Measurements from ENCODE around the gene FYB1.
A peak's percentile ranks its signal among the peaks of the same experiment; 100 is the strongest.
"Not testable (repeated sequence)": the region's sequence is repeated elsewhere in the genome, so short reads cannot be mapped to it uniquely, and the experiment has no call there.

The FYB1 gene

GRCh38 chr5:39186722-39187539 is 32.4 kb downstream of the FYB1 start:
- no peak for DNase-seq

GRCh38 chr5:39186289-39186688 is 33.1 kb downstream of the FYB1 start:
- no peak for DNase-seq

GRCh38 chr5:39185761-39186160 is 33.6 kb downstream of the FYB1 start:
- no peak for DNase-seq

GRCh38 chr5:39179561-39179960 is 39.8 kb downstream of the FYB1 start:
- not testable (repeated sequence) for DNase-seq

- no peak for DNase-seq
Observed at GRCh38 chr5:39178861-39179260, 40.5 kb downstream of the FYB1 start.

- DNase-seq: peak; percentile 83
Observed at GRCh38 chr5:39178171-39178570, 41.2 kb downstream of the FYB1 start.

- no peak for DNase-seq
Observed at GRCh38 chr5:39177631-39177964, 41.8 kb downstream of the FYB1 start.

- DNase-seq: no peak
Observed at GRCh38 chr5:39176759-39177630, 42.4 kb downstream of the FYB1 start.

GRCh38 chr5:39175273-39175955 is 43.9 kb downstream of the FYB1 start:
- no peak for DNase-seq

- DNase-seq: no peak
Observed at GRCh38 chr5:39173069-39173468, 46.3 kb downstream of the FYB1 start.

GRCh38 chr5:39172593-39172992 is 46.8 kb downstream of the FYB1 start:
- no peak for DNase-seq

- no peak for DNase-seq
Observed at GRCh38 chr5:39171647-39172046, 47.7 kb downstream of the FYB1 start.

- DNase-seq: peak; percentile 93
Observed at GRCh38 chr5:39169081-39169480, 50.3 kb downstream of the FYB1 start.

GRCh38 chr5:39167972-39168342 is 51.4 kb downstream of the FYB1 start:
- no peak for DNase-seq

GRCh38 chr5:39167141-39167971 is 52.0 kb downstream of the FYB1 start:
- DNase-seq: peak; percentile 41

GRCh38 chr5:39164529-39165402 is 54.6 kb downstream of the FYB1 start:
- DNase-seq: no peak

GRCh38 chr5:39164016-39164415 is 55.3 kb downstream of the FYB1 start:
- no peak for DNase-seq

GRCh38 chr5:39161578-39161977 is 57.8 kb downstream of the FYB1 start:
- no peak for DNase-seq

GRCh38 chr5:39160576-39161213 is 58.7 kb downstream of the FYB1 start:
- DNase-seq: no peak

GRCh38 chr5:39159811-39160490 is 59.4 kb downstream of the FYB1 start:
- DNase-seq: no peak

- no peak for DNase-seq
Observed at GRCh38 chr5:39158786-39159185, 60.6 kb downstream of the FYB1 start.
